ENCODE measurements around the gene NCAM1.

DNA sequence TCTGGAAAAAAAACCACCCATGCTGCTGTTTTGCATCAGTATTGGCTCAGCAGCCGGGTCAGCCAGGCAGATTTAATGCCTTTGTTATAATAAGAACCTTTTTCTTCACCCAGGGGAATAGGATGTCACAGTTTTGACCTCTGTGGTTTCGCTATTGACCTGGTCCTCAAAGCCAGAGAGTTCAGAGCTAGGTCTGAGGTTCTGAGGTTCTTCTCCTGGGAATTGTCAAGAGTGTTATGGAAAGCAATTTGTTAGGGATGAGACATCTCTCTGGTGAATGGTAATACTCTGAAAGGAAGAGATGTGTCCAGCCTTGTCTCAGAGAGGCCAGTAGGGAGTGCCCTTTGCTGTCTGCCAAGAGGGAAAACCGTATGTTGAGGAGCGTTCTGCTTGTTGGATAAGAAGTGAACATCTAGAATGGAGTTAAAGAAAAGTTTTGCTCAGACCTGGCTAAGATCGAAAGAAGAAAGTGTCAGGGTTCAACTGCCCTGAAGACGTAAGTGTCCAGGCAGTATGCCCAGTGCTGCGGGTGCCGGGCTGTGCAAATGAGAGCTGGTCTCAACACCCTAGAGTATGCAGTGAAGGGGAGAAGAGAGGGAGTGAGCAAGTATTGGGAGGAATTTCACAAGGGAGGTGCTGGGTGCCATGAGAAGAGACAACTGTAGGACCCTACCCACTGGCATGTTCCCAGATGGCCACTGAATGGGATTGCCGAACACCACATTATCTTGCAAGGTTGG is 202.2 kb downstream of the NCAM1 start:
- TF ChIP-seq TCF7L2 (IDR thresholded peaks at IDR 0.05; ENCODE audit: borderline replicate concordance, extremely low read depth, insufficient read depth, insufficient read length) (no peak), EZH2 (IDR thresholded peaks at IDR 0.05) (no peak), POLR2A (IDR thresholded peaks at IDR 0.05; ENCODE audit: borderline replicate concordance, extremely low read depth, insufficient read depth, insufficient read length) (no peak), SIN3A (IDR thresholded peaks at IDR 0.05; ENCODE audit: low read depth) (no peak), SP1 (IDR thresholded peaks at IDR 0.05; ENCODE audit: low read depth) (no peak), SRF (IDR thresholded peaks at IDR 0.05; ENCODE audit: low read depth) (no peak), ELF1 (IDR thresholded peaks at IDR 0.05; ENCODE audit: borderline replicate concordance, low read depth) (no peak)
- TF ChIP-seq, protein P1, sequence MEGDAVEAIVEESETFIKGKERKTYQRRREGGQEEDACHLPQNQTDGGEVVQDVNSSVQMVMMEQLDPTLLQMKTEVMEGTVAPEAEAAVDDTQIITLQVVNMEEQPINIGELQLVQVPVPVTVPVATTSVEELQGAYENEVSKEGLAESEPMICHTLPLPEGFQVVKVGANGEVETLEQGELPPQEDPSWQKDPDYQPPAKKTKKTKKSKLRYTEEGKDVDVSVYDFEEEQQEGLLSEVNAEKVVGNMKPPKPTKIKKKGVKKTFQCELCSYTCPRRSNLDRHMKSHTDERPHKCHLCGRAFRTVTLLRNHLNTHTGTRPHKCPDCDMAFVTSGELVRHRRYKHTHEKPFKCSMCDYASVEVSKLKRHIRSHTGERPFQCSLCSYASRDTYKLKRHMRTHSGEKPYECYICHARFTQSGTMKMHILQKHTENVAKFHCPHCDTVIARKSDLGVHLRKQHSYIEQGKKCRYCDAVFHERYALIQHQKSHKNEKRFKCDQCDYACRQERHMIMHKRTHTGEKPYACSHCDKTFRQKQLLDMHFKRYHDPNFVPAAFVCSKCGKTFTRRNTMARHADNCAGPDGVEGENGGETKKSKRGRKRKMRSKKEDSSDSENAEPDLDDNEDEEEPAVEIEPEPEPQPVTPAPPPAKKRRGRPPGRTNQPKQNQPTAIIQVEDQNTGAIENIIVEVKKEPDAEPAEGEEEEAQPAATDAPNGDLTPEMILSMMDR (IDR thresholded peaks at IDR 0.05 in 2 of 3, conservative IDR thresholded peaks at IDR 0.05 in 1 of 3; ENCODE audit: borderline replicate concordance in 1 of 3, insufficient read depth in 1 of 3, low read depth in 2 of 3, low read length in 2 of 3), result no peak
